Stimulated activated naive CD4-positive, alpha-beta T cell treated with Interleukin-2 at 50 U/mL for 16 hours (primary cell): ENCODE measurements around the gene MLN.

Source experiments
- DNase-seq: peaks from one replicate; lab custom pipeline; 2025; lab: John Stamatoyannopoulos, UW

The MLN gene

GRCh38 chr6:33752646-33753015 is 51.2 kb downstream of the MLN start:
- no peak for DNase-seq

DNA sequence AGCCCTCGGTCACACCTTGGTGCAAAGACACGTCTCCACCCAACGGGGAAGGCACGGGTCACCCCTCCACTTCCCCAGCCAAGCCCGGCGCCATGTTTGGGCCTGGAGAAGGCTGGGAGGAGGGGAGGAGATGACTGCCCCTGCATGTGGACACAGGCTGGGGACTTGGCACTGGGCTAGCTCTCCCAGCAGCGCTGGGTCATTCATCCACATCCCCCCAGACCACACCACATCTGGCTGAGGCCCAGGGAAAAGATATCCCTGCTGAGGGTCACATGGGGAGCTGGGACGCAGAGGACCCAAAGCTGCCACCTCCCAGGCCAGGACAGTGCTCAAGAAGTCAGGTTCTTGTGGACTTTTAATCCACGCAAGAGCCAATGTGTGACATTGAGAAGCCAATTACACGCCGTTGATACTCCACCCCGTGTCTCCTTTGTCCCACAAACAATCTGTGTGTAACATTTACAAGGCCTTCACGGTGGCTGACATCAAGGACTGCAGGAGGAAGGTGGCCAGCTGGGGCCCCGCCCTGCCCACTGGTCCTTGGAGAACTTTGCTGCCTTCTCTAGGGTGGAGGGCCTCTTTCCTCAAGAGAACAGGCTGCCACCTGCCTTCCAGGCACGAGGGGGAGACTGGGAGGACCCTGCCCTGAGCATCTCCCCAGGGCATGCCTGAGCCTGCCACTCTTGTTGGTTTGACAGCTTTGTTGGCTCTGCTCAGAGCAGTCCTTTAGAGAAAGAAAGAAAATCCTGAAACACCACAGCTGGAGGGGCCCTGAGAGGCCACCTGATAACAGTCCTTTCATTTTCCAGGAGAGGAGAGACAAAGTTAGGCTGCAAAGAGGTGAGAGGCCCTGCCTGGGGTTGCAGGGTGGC is 51.8 kb downstream of the MLN start:
- DNase-seq = no peak

GRCh38 chr6:33750244-33750991 is 53.4 kb downstream of the MLN start:
- no peak for DNase-seq

DNA sequence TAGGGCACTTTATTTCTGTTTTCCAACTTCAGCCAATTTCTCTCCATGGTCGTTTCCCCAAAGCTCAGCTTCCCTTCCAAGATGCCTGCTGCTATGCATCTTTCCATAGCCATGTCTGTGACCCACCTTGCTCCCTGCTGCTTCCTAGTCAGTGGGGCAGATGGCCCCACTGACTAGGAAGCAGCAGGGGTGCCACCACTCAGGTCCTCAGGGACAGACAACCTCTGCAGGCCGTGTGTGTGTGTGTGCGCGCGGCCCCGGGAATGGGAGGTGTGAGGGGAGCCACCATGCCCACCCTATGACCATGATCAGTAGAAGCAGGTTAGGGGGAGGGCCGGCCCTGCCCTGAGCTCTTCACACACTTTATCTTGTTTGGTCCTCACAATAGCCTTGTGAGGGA is 54.4 kb downstream of the MLN start:
- DNase-seq = no peak

- no peak for DNase-seq
Observed at GRCh38 chr6:33748841-33749240, 55.0 kb downstream of the MLN start.

DNA sequence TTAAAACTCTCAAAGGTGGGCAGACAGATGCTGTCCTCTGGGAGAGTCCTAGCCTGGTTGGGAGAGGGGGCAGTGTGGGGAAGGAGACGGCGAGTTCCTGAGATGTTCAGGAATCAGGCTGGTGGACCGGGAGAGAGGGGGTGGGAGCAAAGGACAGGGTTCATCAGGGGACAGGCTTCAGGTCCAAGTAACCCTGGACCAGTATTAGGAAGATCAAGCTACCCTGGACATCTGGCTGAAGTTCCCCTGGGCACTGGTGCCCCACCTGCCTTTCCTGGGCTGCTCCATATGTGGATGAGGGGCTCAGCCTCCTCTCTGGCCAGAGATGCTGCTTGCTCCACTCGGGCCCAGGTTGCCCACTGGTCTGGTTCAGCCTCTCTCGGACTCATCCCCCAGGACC is 56.0 kb downstream of the MLN start:
- no peak for DNase-seq

GRCh38 chr6:33746651-33747100 is 57.1 kb downstream of the MLN start, which contains the start of gene IP6K3:
Gene IP6K3 (minus strand): TSS chr6:33746905. CDS start chr6:33735476, 11,429 bp downstream.
- DNase-seq = no peak

DNA sequence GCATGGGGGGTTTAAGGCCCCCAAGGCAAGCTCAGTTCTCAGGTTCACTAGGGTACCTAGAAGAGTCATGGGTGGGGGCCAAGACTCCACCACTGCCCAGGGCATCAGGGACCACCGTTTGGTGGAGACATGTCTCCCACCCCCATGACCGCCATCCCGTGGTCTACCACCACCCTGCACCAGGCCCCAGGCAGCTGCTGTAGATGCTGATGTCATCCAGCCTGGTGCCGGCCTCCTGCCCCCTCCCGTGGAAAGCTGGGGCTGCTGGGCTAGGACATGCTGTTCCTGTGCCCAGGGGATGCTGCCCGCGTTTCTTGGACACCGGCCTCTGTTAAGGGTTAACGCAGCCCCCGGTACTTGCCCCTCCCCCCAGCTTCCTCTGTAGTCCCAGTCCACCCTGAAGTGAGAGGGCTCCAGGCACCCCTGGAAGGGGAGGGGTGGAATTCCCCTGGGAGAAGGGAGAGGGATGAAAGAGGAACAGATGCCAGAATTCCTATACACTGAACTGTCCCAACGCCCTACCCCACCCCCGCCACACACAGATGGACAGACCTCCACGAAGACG is 57.7 kb downstream of the MLN start:
- no peak for DNase-seq

- no peak for DNase-seq
Observed at GRCh38 chr6:33745548-33745947, 58.3 kb downstream of the MLN start.

DNA sequence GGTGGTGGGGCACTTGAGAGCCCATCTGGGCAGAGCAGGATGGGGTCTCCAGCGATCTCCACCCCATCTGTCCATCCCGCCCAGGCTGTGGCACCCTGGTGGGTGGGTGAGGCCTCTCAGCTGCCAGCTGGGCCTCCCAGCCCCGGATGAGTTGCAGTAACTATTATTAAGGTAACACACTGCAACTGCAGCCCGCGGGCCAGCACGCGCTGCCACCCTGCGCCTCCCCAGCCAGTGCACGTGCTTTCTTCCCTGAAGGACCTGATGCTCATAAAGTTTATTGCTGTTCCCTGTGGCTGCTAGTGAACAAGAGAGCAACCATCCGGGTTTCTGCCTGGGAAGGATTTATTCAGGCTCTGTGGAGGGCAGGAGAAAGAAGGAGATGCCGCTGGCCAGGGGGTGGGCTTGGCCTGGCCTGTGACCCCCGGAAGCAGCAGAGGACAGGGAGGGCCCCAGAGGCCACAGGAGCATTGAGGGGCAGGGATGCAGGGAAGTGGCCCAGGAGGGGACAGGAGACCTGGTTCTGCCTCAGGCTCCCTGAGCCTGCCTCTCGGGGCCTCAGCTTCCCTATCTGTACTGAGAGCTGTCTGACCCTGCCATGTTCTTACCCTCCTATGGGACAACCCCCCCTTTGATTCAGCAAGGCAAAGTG is 58.8 kb downstream of the MLN start:
- no peak for DNase-seq
